HEK293 (cell line): ENCODE measurements around the gene LAMTOR5.

Experiments used
- ZNF292 ChIP-seq: fragments of 450-650 bp; formaldehyde crosslinking; IDR thresholded peaks from 2 replicates; pipeline ENCODE4 v1.5.1; 2016; ENCODE audit warnings: low read depth, missing biosample characterization, missing genetic modification characterization, borderline replicate concordance
- TF ChIP-seq, protein P1 (sequence below): fragments of 450-650 bp; formaldehyde crosslinking; IDR thresholded peaks from 2 replicates; pipeline ENCODE4 v1.5.1; 2016; ENCODE audit warnings: missing biosample characterization, missing genetic modification characterization
- TF ChIP-seq, protein P2 (sequence below): fragments of 450-650 bp; formaldehyde crosslinking; IDR thresholded peaks from 2 replicates; pipeline ENCODE4 v1.5.1; 2016; ENCODE audit warnings: missing biosample characterization, missing genetic modification characterization
- TF ChIP-seq, protein P3 (sequence below): fragments of 450-650 bp; formaldehyde crosslinking; IDR thresholded peaks from 2 replicates; pipeline ENCODE4 v1.5.0; 2017; ENCODE audit warnings: missing biosample characterization, missing genetic modification characterization, borderline replicate concordance

DNA sequence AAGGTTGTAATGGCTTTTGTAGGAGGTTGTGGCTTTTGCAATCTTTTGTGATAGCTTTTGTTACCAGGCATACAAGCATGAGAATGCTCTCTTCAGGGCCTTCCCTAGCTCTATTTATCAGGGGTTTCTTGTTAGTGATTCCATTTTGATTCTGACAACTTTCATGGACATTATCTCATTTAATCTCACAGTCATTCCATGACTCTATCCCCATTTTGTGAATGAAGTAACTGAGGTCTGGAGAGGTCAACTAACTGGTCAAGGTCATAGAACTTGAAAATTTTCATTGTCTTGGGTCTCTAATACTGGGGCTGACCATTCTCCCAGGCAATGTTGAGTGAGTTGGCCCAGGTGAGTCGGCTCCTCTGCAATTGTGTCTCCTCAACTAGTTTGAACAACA is 11.2 kb upstream of the LAMTOR5 start:
- TF ChIP-seq, protein P1, sequence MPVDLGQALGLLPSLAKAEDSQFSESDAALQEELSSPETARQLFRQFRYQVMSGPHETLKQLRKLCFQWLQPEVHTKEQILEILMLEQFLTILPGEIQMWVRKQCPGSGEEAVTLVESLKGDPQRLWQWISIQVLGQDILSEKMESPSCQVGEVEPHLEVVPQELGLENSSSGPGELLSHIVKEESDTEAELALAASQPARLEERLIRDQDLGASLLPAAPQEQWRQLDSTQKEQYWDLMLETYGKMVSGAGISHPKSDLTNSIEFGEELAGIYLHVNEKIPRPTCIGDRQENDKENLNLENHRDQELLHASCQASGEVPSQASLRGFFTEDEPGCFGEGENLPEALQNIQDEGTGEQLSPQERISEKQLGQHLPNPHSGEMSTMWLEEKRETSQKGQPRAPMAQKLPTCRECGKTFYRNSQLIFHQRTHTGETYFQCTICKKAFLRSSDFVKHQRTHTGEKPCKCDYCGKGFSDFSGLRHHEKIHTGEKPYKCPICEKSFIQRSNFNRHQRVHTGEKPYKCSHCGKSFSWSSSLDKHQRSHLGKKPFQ = no peak
- TF ChIP-seq ZNF292 = no peak
- TF ChIP-seq, protein P2, sequence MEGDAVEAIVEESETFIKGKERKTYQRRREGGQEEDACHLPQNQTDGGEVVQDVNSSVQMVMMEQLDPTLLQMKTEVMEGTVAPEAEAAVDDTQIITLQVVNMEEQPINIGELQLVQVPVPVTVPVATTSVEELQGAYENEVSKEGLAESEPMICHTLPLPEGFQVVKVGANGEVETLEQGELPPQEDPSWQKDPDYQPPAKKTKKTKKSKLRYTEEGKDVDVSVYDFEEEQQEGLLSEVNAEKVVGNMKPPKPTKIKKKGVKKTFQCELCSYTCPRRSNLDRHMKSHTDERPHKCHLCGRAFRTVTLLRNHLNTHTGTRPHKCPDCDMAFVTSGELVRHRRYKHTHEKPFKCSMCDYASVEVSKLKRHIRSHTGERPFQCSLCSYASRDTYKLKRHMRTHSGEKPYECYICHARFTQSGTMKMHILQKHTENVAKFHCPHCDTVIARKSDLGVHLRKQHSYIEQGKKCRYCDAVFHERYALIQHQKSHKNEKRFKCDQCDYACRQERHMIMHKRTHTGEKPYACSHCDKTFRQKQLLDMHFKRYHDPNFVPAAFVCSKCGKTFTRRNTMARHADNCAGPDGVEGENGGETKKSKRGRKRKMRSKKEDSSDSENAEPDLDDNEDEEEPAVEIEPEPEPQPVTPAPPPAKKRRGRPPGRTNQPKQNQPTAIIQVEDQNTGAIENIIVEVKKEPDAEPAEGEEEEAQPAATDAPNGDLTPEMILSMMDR (tag by site-specific recombination) = no peak
- TF ChIP-seq, protein P3, sequence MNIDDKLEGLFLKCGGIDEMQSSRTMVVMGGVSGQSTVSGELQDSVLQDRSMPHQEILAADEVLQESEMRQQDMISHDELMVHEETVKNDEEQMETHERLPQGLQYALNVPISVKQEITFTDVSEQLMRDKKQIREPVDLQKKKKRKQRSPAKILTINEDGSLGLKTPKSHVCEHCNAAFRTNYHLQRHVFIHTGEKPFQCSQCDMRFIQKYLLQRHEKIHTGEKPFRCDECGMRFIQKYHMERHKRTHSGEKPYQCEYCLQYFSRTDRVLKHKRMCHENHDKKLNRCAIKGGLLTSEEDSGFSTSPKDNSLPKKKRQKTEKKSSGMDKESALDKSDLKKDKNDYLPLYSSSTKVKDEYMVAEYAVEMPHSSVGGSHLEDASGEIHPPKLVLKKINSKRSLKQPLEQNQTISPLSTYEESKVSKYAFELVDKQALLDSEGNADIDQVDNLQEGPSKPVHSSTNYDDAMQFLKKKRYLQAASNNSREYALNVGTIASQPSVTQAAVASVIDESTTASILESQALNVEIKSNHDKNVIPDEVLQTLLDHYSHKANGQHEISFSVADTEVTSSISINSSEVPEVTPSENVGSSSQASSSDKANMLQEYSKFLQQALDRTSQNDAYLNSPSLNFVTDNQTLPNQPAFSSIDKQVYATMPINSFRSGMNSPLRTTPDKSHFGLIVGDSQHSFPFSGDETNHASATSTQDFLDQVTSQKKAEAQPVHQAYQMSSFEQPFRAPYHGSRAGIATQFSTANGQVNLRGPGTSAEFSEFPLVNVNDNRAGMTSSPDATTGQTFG (tag by site-specific recombination) = no peak
